ENCODE data around the gene IGSF9B. TPM values are rescaled to one million over a fixed set of nuclear protein-coding genes. Genes with fewer than 3 reads are reported as not detected.

Gene IGSF9B
- polyA plus RNA-seq, 4 donors: 3.1 to 7.9 (median 6.1) TPM

DNA sequence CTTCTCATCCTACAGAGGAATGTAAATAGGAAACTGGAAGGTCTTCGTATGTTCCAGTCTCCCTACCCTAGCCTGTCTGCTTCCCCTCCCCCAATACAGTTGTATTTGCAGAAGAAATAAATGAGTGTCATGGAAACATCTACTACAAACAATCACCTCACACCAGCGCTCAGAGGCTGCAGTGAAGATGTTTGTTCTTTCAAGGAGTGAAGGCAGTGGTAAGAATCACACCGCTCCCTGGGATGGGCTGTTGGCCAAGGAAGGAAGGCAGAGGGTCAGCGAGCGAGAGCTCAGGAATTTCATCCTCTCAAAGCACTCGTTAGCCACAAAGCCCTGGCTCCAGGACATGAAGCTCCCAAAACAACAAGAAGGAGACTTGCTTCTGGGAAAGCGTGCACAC lies 1.1 kb upstream of the IGSF9B start:
- no peak for DNase-seq (ENCODE audit: low read depth in 4 of 4, low spot score in 2 of 4)

DNA sequence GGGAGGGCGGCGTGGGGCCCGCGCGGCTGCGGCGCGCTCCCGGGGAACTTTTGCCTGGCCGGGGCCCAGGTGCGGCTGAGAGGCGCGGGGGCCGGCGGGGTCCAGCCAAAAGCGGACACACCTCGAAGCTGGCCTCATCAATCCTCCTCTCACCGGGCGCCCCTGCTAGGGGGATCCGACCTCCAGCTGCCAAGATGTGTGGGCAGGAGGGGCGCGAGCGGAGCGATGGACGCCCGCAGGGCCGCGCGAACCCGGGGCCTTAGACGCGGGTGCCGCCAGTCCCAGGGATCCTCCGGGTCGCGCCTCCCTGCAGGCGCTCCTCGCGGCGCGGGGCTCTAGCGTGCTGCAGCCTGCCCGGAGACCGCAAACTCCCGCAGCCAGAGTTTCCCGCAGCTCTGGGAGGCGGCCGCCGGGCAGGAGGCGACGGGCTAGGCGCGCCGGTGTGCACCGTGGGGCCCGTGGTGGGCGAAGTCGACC lies 785 bp downstream of the IGSF9B start:
- no peak for DNase-seq (ENCODE audit: low read depth in 4 of 4, low spot score in 2 of 4)

DNA sequence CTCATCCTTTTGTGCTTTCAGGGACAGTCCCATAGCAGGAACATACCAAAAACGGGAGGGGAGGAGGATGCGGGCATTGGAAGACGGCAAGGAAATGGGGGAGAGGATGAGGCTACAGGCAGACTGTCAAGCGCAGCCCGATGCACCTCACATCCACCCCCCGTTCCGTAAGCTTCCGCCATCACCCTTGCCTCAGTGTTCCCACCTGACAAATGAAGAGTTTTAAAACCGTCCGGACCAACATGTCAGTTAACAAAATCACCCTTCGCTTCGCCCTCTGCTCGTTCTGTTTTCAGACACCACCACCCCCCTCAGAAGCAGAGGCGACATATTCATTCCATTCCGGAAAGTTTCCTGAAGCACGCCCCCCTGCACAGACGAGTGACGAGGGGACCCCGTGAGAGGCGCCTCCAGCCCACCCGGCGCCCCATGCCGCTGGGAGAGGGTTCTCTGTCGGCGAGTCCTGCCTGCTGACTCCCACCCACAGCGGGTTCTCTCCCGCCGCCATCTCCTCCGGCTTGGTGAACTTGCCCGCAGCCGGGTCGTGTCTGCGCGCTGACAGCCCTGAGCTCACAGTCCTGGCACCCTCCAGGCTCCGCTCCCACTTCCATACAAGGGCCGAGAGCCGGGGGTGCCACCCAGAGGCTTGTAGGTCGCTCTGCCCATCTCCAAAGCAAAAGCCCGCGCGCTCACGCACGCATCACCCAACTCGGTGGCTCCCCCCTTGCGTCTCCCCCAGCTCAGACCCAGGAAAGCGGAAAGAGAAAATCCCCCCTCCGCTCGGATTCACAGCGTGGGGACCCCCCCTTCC lies 1.5 kb downstream of the IGSF9B start:
- DNase-seq (ENCODE audit: low read depth in 4 of 4, low spot score in 2 of 4): no peak

DNA sequence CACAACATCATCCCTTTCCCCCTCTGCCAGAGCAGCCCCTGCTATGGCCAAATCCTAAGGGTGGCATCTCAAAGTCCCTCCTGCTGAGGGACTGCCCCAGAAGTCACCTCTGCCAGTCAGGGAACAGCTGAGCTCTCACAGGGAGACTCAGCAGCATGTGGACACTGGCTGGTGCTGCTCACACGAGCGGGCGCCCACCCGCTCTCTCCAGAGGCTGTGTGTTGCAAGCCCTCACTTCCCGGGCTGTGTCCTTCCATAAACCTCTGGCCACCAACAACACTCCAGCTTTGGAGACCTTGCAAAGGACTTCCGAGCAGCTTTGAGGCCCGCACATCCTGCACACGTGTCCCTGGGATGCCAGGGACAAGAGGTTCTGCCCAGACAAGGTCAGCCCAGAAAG lies 2.8 kb downstream of the IGSF9B start:
- no peak for DNase-seq (ENCODE audit: low read depth in 4 of 4, low spot score in 2 of 4)

DNA sequence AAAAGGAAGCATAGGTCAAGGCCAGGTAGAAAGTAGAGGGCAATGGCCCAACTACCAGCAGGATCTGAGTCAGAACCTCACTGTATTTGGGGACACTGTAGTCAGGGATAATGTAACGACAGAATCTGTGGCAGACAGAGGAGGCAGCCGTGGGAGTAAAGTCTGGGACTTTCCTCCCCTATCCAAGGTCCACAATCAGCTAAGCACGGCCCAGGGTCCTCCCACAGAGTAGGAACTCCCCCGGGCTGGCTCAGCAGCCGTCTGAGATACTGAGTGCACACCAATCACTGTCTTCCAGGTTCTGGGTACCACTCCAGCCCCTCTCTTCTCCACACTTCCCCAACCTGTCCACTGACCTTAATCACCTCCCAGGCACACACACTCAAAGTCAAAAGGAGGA lies 3.2 kb downstream of the IGSF9B start:
- no peak for DNase-seq (ENCODE audit: low read depth in 4 of 4, low spot score in 2 of 4)

DNA sequence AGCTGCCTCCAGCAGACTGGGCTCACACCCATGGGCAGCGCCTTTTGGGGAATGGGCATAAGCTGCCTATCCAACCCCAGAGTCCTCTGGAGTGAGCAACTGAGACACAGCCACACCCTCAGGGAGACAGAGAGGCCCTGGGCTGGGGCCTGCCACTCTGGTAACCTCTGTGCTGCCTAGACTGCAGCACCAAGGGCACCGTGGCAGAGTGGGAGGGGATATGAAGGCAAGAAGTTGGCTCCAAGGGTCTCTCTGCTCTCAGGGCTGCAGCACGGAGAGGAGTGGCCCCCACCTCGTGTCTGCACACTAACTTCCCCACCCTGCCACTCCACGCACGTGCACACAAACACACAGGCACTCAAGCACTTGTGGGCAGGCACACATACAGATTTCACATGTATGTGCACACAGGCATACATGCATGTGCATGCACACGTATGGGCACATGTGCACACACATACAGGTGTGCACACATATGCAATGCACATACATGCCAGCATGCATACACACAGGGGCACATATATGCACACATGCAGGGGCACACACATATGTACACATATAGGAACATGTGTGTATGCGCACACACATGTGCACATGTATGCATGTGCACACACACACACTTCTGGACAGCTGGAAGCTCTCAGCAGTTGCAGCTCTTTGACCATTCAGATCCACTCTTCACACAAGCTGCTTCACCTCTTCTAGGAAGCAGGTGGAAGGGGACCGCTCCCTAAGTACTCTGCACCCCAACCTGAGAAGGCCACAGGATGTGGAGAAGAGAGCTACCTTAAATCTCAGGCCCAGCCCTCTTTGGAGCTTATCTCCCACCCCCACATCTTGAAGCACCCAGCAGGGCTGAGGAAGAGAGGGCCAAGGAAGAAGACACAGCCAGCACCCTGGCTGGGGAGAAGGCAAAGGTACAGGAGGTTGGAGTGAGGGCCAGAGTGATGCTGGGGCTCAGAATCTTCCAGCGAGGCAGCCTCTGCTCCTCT lies 4.3 kb downstream of the IGSF9B start:
- no peak for DNase-seq (ENCODE audit: low read depth in 4 of 4, low spot score in 2 of 4)

DNA sequence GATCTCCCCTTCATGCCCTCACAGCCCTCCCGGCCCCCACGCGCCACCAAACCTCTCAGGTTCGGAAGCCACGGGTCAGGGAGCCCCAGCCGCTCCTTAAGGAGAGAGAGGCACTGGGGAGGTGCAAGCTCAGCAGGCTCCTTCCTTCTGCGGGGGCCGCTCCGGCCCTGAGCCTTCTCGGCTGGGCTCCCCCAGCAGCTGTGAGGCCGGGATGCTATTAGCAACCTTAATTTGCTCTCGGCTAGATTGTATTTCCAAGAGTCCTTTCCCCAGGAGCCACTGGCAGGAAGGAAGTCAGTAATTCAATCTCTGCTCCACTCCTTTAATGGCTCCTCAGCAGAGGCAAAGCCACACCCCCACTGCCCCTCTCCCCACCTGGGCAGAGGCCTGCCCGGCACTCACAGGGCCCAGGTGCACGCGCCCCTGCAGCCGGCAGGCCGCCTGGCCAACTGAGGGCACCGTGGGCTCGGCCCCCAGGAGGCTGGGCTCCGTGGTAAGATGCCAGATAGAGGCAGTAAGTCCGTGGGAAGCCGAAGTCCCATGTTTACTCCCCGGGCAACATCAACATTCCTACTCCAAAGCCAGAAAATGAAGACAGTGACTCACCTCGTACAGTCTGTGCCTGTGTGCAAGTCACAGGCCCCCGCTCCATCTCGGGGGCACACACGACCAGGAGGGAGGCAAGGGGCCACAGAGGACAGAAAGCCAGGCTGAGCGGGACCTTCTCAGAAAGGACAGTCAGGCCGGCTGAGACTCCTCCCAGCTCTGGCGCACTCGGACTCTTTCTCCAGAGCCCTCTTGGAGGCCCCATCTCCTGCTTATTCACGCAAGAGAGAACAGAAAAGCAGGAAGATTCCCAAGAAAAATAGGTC lies 5.2 kb downstream of the IGSF9B start:
- peak in 1 of 4 donors; percentile 58 for DNase-seq (ENCODE audit: low read depth in 4 of 4, low spot score in 2 of 4)

DNA sequence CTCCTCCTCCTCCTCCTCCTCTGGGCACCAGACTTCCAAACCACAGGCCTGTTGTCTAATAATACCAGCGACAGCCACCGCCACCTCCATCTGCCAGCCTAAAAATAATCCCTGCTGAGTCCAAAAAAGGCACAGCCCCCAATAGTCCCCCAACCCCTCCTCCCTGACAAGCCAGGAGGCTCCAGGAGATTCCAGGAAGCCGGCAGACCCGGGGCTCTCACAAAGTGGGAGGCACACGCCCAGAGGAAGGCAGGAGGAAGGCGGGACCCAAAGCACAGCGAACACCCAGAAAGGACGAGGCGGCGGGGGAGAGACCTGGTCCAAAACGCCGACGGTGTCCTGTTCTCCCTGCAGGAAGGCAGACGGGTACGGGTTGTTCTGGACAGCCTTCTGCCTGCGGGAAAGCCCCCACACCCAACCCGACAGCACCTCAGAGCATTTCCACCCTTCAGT lies 5.9 kb downstream of the IGSF9B start:
- DNase-seq (ENCODE audit: low read depth in 4 of 4, low spot score in 2 of 4): no peak

DNA sequence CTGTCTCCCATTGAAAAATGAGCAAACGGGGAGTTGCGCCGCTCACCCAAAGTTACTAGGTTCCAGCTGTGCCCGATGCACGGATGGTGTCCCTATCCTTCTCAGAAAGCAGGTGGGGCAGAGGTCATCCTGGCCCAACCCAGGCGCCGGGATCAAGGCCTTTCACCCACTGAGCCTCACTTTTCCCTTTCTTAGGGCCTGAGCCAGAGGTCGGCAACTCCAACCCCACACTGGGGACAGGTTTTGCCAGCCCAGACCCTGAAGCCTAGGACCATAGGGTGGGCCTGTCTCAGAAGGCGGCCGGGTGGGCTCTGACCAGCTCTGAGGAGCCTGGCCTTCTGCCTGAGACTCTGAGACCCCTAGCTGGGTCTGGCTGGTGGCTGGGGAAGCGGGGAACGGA lies 6.3 kb downstream of the IGSF9B start:
- no peak for DNase-seq (ENCODE audit: low read depth in 4 of 4, low spot score in 2 of 4)

DNA sequence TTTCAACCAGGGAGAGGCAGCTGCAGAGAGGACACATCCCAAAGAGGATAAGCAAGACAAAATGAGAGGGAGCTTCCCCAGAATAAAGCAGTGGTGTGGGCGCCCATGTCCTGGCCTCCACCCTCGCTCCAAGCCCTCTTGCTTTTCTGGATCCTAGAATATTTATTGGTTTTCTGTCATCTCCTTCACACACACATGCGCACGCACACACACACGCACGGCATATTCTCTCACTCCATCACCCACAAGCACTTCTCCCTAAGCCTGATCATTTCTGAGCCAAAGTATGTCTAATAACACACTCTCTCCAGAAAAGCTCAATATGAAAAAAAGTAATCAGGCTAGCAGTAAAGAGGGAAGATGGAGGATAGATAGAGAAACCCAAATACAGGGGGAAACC lies 7.6 kb downstream of the IGSF9B start:
- DNase-seq (ENCODE audit: low read depth in 4 of 4, low spot score in 2 of 4): no peak

DNA sequence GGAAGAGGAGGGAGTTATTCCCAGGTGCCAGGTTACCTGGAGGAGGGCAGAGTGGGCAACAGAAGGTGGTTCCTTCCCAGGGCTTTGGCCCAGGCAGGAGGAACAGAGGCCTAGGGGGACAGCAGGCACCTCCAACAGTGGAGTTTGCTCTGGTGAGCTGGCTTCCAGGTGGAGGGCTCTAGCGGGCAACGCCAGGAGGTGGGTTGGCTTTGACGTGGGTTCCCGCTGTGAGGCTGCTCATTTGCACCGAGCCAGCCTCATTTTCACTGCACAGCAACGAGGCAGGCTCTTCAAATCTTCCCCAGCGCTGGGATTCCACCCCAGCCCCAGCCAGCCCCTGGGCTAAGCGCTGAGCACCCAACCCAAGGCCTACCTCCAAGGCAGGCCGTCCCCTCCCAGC lies 8.1 kb downstream of the IGSF9B start:
- no peak for DNase-seq (ENCODE audit: low read depth in 4 of 4, low spot score in 2 of 4)

DNA sequence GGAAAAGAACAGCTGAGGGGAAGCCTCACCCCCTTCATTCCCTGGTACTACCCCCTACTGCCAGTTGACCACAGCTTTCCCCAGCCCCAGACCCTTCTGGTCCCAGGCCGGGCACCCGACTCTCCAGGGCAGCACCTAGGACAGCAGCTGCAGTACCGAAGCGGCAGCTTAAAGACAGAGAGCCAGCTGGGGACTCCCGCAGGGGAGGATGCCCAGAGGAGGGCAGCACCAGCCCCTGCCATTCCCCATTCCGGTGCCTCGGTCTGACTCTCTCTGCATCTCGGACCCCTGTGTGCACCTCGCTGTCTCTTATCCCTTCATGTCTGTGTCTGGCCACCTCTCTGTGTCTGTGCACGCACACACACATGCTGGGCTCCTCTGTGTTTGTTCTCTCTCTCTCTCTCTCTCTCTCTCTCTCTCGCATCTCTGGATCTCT lies 9.4 kb downstream of the IGSF9B start:
- peak in 1 of 4 donors; percentile 66 for DNase-seq (ENCODE audit: low read depth in 4 of 4, low spot score in 2 of 4)

DNA sequence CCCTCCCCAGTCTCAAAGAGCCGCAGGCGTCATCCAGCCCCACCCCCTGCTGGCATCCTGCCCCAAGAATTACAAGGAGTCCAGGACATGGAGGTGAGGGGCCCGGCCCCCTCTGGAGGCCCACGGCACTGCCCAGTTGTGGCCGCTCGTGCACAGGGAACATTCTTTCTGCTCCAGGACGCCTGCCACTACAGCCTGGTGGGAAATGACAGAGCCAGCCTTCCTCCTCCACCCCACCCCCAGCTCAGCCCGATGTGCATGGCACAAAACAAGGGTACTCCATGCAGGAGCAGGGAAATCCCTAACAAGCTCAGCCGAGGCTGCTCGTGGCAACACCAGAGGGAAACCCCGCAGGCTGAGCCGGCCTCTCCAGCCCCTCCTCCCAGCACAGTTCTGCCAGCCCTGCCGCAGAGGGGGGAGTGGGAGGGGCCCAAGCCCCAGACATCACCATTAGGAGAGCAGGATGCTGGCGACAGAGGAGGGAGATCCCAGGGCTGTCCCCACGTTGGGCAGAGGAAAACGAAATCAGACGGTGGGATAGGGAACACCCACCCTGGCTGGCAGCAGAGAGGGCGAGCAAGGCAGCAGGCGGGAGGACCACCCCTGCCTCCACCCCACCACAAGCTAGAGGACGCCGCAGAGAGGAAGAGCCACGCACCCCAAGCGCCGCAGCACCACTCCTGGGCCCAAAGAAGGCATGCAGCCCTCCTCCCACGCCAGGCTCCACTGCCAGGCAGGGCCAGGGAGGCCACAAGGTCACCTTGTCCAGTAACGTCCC lies 10.0 kb downstream of the IGSF9B start:
- no peak for DNase-seq (ENCODE audit: low read depth in 4 of 4, low spot score in 2 of 4)

DNA sequence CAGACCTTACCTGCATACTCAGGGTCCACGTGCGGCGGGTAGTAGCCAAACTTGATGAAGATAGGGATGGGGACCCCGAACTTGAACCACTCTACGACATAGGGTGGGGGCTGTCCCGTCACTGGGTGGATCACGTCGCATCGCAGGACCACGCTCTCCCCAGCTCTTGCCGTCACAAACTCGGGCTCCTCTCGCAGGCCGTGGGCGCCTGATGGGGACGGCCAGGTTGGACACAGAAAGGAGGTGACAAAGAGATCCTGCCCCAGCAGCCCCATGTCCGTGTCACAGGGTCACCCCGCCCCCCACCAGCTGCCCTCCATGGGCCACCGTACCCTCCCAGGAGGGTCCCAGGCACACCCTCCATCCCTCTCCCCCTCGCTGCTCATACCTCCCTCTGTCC lies 10.7 kb downstream of the IGSF9B start:
- DNase-seq (ENCODE audit: low read depth in 4 of 4, low spot score in 2 of 4): no peak

DNA sequence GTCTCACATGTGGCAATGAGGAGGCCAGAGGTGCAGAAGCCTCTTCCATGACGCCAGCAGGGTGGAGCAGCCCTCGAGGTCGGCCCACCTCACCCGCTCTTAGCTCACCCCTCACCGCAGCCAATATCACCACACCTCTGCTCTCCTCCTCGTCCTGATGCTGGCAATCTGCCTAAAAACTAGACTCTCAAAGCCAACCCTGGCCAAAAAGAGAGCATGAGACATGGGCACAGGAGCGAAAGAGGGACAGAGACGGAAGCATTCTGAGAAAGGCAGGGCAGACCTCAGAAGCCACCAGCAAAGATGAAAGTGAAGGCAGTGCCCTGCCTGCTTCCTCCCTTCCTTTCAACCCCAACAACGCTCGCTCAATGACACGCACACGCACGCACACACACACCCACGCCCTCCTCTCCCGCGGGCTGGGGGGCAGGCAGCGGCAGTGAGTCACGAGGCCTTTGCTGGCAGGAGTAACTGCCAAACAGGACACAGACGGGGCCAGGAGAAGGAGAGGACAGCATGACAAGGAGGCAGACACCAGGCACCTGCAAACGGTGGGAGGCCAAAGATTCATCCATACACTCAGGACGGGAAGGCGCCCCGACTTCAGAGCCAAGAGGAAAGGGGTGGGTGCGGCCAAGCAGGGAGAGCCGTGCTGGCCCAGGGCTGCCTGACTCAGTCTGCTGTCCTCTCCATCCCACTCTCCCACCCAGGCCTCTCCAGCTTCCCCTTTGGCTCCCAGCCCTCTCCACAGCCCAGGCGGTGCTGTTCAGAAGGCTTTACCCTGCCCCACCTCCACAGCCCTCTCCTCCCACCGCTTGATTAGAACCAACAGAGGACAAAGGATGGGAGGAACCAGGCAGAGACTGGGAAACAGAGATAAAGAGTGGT lies 11.4 kb downstream of the IGSF9B start:
- no peak for DNase-seq (ENCODE audit: low read depth in 4 of 4, low spot score in 2 of 4)

DNA sequence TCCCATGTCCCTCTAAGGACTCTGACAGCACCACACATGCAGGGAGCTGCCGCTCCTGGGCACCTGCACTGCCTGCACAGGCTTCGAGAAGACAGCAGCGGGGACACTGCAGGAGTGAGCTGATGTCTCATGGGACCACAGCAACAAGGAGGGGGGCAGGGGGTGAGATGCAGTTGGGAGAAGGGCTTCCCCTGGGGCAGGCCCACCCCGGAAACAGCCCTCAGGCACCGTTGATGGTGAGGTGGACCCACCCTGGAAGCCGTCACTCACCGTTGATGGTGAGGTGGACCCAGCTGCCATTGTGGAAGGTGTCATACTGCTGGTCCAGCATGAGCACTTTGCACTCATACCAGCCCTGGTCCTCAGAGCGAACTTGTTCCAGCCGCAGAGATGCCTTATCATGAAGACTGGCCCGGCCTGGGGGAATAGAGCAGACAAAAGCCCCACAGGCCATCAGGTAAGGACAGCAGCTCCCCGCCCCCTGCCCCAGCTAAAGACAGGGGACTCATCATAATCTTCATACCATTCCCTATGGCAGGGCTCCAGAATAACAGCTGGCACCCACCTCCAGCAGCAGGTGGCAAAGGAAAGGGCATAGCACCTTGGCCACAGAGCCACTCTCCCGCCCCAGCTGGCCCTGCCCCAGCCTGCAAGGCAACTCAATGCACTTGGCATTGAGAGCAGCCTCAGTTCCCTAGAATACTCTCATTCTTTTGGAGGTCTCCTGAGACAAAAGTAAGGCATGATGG lies 12.6 kb downstream of the IGSF9B start:
- DNase-seq (ENCODE audit: low read depth in 4 of 4, low spot score in 2 of 4): no peak

DNA sequence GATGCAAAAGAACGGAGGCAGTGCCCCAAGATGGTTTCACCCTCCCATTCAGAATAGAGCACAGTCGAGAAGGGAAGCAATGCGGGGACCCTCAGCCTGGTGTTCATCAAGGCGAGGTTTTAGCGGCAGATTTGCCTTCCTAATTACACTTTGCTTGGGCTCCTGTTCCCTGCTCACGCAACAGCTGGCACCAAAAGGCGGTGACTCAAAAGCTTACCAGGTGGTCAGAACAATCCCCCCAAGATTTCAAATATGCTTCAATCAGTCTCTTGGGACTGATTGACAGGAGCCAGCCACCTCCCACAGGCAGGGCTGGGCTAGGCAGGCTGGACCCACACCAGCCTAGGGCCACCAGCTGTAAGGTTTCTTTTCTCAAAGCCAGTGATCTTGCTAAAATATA lies 14.2 kb downstream of the IGSF9B start:
- no peak for DNase-seq (ENCODE audit: low read depth in 4 of 4, low spot score in 2 of 4)

DNA sequence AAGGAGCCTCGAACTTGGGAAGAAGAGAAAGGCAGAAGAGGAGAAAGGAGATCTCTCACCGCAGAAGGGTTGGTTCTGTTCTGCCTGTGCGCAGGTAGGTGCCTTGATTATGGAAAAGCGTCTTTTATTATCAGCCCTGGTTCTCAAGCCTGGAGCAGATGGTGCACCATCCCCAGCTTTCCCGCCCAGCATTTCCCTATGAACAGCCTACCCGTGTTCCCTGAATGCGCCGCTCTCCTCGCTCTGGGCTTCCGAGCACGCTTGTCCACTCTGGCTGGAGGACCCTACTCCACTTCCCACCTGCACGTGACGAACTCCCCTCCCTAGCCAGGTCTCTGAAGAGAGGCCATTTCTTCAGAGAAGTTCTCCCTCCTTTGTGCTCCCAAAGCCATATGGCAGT lies 15.2 kb downstream of the IGSF9B start:
- no peak for DNase-seq (ENCODE audit: low read depth in 4 of 4, low spot score in 2 of 4)
